GM12878 (cell line): ENCODE results near the gene ARL5C. TPM values are rescaled to one million over a fixed set of nuclear protein-coding genes. Genes with fewer than 3 reads are reported as not detected.

ENCODE experiments used
- ATAC-seq: fragments of 200-7000 bp; cut with Tn5 transposase; 3 replicates; pipeline ENCODE4 v1.9.1; 2020; ENCODE audit warnings: mild to moderate bottlenecking, moderate library complexity
- BruUV-seq: library from RNA; stranded (reverse); fragments of 400-500 nt; replicated peaks from 2 replicates; lab custom pipeline; 2021; lab: Mats Ljungman, UMichigan
- CTCF ChIA-PET: fragments of 300-600 bp; sonication (Branson Sonifier 250); formaldehyde crosslinking; extraction: SDS; loops from one replicate; lab custom pipeline; 2021; ENCODE audit warnings: inconsistent platforms; lab: Yijun Ruan, JAX
- POLR2A ChIA-PET: fragments of 350-600 bp; formaldehyde crosslinking; extraction: SDS; loops from one replicate; lab custom pipeline; 2021; ENCODE audit warnings: inconsistent platforms; lab: Charles Lee
- RAD21 ChIA-PET: fragments of 300-600 bp; sonication (Branson Sonifier 250); formaldehyde crosslinking; loops from one replicate; lab custom pipeline; 2023; ENCODE audit warnings: antibody characterized with exemption; ENCODE audit not compliant: unreplicated experiment; lab: Charles Lee
- SMC1A ChIA-PET: fragments of 300-600 bp; sonication (Branson Sonifier 250); formaldehyde crosslinking; loops from one replicate; lab custom pipeline; 2023; ENCODE audit not compliant: unreplicated experiment, uncharacterized antibody; lab: Charles Lee
- DNase-seq: peaks from one replicate; pipeline ENCODE4 v3.0.0-alpha.2; 2011; ENCODE audit warnings: low read depth, low spot score
- FAIRE-seq: peaks from 3 replicates; lab custom pipeline; 2011; peaks lifted over from hg19 to GRCh38; lab: Jason Lieb, UNC
- H2AFZ ChIP-seq: 2 replicates; pipeline ENCODE4 v1.6.0; 2011; ENCODE audit warnings: low read depth, low read length, control low read depth; ENCODE audit not compliant: control insufficient read depth
- H3K27ac ChIP-seq: 2 replicates; pipeline ENCODE4 v1.5.1; 2011; ENCODE audit warnings: control low read depth; ENCODE audit not compliant: control insufficient read depth, insufficient read depth
- H3K27me3 ChIP-seq, 2 experiments: replicated peaks in 1 of 2; 2 replicates each; pipeline versions ENCODE4 v1.6.0 to v1.6.1; 2011; ENCODE audit warnings: low read length in 1 of 2; ENCODE audit not compliant: control insufficient read depth in 2 of 2, insufficient read depth in 2 of 2
- H3K36me3 ChIP-seq, 2 experiments: 2 replicates each; pipeline ENCODE4 v1.5.1; 2011; ENCODE audit warnings: low read length in 1 of 2; ENCODE audit not compliant: control insufficient read depth in 2 of 2, insufficient read depth in 2 of 2
- H3K4me1 ChIP-seq: 2 replicates; pipeline ENCODE4 v1.6.1; 2011; ENCODE audit warnings: mild to moderate bottlenecking, low read length, moderate library complexity, mixed read lengths; ENCODE audit not compliant: control insufficient read depth, insufficient read depth
- H3K4me2 ChIP-seq: 2 replicates; pipeline ENCODE4 v1.6.0; 2011; ENCODE audit warnings: control low read depth; ENCODE audit not compliant: control insufficient read depth, insufficient read depth
- H3K4me3 ChIP-seq: fragments of 200-600 bp; sonication (generic); 2 replicates; pipeline ENCODE4 v1.5.1; 2016
- H3K79me2 ChIP-seq: 2 replicates; pipeline ENCODE4 v1.6.0; 2011; ENCODE audit warnings: low read length; ENCODE audit not compliant: control insufficient read depth, insufficient read depth
- H3K9ac ChIP-seq: 2 replicates; pipeline ENCODE4 v1.8.0; 2011; ENCODE audit warnings: low read length, control low read depth, mixed read lengths; ENCODE audit not compliant: control insufficient read depth, insufficient read depth
- H3K9me3 ChIP-seq: replicated peaks from 3 replicates; pipeline ENCODE4 v1.5.1; 2011; ENCODE audit warnings: mild to moderate bottlenecking, low read length; ENCODE audit not compliant: control insufficient read depth, insufficient read depth
- H4K20me1 ChIP-seq: 2 replicates; pipeline ENCODE4 v1.6.0; 2011; ENCODE audit not compliant: control insufficient read depth, insufficient read depth
- ELK1 ChIP-seq: IDR thresholded peaks from 2 replicates; pipeline ENCODE4 v1.6.1; 2012; ENCODE audit warnings: low read depth, low read length, improper control_type of control experiment
- EZH2 ChIP-seq: IDR thresholded peaks from 2 replicates; pipeline ENCODE4 v1.6.1; 2012; ENCODE audit warnings: low read depth, mild to moderate bottlenecking, control low read depth, inconsistent platforms, low read length, borderline replicate concordance; ENCODE audit not compliant: control insufficient read depth
- HDAC6 ChIP-seq: fragments of 200-600 bp; sonication (generic); IDR thresholded peaks from one replicate; pipeline ENCODE4 v1.8.0; 2017; ENCODE audit warnings: antibody characterized with exemption; ENCODE audit not compliant: unreplicated experiment
- IKZF1 ChIP-seq: fragments of 450-650 bp; conservative IDR thresholded peaks from 2 replicates; pipeline ENCODE4 v1.6.1; 2017; ENCODE audit warnings: antibody characterized with exemption, mild to moderate bottlenecking
- IKZF2 ChIP-seq, 2 experiments: fragments of 450-650 bp; IDR thresholded peaks; 2 replicates each; pipeline ENCODE4 v1.6.1; 2017; ENCODE audit warnings: mild to moderate bottlenecking in 2 of 2, moderate library complexity in 2 of 2
- PAX8 ChIP-seq: fragments of 450-650 bp; IDR thresholded peaks from 2 replicates; pipeline ENCODE4 v1.6.1; 2017; ENCODE audit warnings: mild to moderate bottlenecking, moderate library complexity
- RCOR1 ChIP-seq: conservative IDR thresholded peaks from 2 replicates; pipeline ENCODE4 v1.6.1; 2012; ENCODE audit warnings: low read depth, low read length, improper control_type of control experiment
- TAF1 ChIP-seq: IDR thresholded peaks from 2 replicates; pipeline ENCODE4 v1.6.1; 2011; ENCODE audit warnings: mild to moderate bottlenecking, low read depth, low read length, borderline replicate concordance
- ZNF217 ChIP-seq: fragments of 450-650 bp; IDR thresholded peaks from 2 replicates; pipeline ENCODE4 v1.6.1; 2017; ENCODE audit warnings: antibody characterized with exemption, mild to moderate bottlenecking
- WGBS: methylation state at CpG from one replicate; pipeline ENCODE4 v1.1.6; 2016; ENCODE audit warnings: low lambda C conversion rate; ENCODE audit not compliant: insufficient replicate concordance, insufficient coverage; ENCODE audit errors: missing lambda C conversion rate; 5-methylcytosine and 5-hydroxymethylcytosine counted together
- in situ Hi-C: fragments of 300-500 bp; cut with MboI; formaldehyde crosslinking; loops from 9 replicates; pipeline ENCODE4 v1.14.3; 2018; ENCODE audit warnings: mixed read lengths
- intact Hi-C: fragments of 100-400 bp; cut with micrococcal nuclease; formaldehyde crosslinking; loops from one replicate; pipeline ENCODE4 v1.14.2; 2022; ENCODE audit not compliant: unreplicated experiment
- polyA plus RNA-seq, 11 experiments: library from polyadenylated mRNA; depleted of rRNA in 4 of 11; unstranded in 6 of 11; stranded (reverse) in 5 of 11; fragments of >200 nt; fragmentation: Nextera tagmentation in 4 of 11; fragmentation: Illumina TruSeq in 1 of 11; extraction: Ambion mirVana in 4 of 11; extraction: Trizol in 1 of 11; gene quantifications; 1 replicate in 1 of 11; 2 replicates in 10 of 11; pipeline versions ENCODE4 v1.2.1 to v1.2.3, GENCODE V29; 2011 to 2016; ENCODE audit warnings: inconsistent platforms in 2 of 11, missing spikeins in 2 of 11, low read depth in 1 of 11
- total RNA-seq, 4 experiments: library from RNA; depleted of rRNA in 3 of 4; stranded (reverse); fragments of >200 nt in 3 of 4; fragmentation: Illumina TruSeq in 1 of 4; extraction: Trizol in 1 of 4; gene quantifications; 2 replicates each; pipeline versions ENCODE4 v1.2.1 to v1.2.3, GENCODE V29; 2013 to 2021

The ARL5C gene
- total and polyA plus RNA-seq, 10 of the 15 experiments (the other 5 are each of a cell fraction or from before 2014, with no cell fraction given), result not detected

GRCh38 chr17:39107155-39107554 is 58.8 kb downstream of the ARL5C start:
- SMC1A ChIA-PET, result no interaction called here
- Histone ChIP-seq H4K20me1 (no peaks in the 10 kb centered on the region), H3K27me3 (peaks cover 0 to 1% of the 10 kb centered on the region in 2 experiments; a peak in 3 of 4 replicates), H3K4me1 (no peaks in the 10 kb centered on the region), H3K9me3 (no peaks in the 10 kb centered on the region), H3K27ac (no peak overlapping the region), H3K79me2 (no peaks in the 10 kb centered on the region), H3K36me3 (no peaks in the 10 kb centered on the region), H3K4me2 (no peak overlapping the region), H3K4me3 (no peak overlapping the region), H3K9ac (no peak overlapping the region), H2AFZ (no peak overlapping the region)
- TF ChIP-seq IKZF2 (IDR thresholded peaks at IDR 0.05) (no peak), IKZF1 (no peak), EZH2 (no peak), TAF1 (no peak), HDAC6 (no peak), PAX8 (no peak), ZNF217 (no peak), RCOR1 (no peak), ELK1 (no peak)
- ATAC-seq (no peak), FAIRE-seq (no peak), DNase-seq (no peak)
- in situ Hi-C loops (no loop called here), intact Hi-C loops (no loop called here)
- RAD21 ChIA-PET, result no interaction called here
- WGBS, result 48% methylated on average over 7 of the region's 7 CpGs
- no TSS peak for BruUV-seq
- POLR2A ChIA-PET, result no interaction called here
- CTCF ChIA-PET, result no interaction called here

Other genes starting within 250 kb of the ARL5C start
- not detected in 2 replicates for gene FBXO47, start 198.8 kb downstream of the ARL5C start, total RNA-seq (2014; rRNA removed)
- not detected in 2 replicates for gene FBXO47, start 198.8 kb downstream of the ARL5C start, total RNA-seq (2014; rRNA removed; fragmentation: Illumina TruSeq; extraction: Trizol)
- gene FBXO47, start 198.8 kb downstream of the ARL5C start, total RNA-seq (2021), result not detected in 2 replicates
- not detected in 2 replicates for gene FBXO47, start 198.8 kb downstream of the ARL5C start, polyA plus RNA-seq (2011; rRNA removed)
- gene FBXO47, start 198.8 kb downstream of the ARL5C start, polyA plus RNA-seq (2014; fragmentation: Illumina TruSeq; extraction: Trizol), result not detected in 2 replicates
- gene FBXO47, start 198.8 kb downstream of the ARL5C start, polyA plus RNA-seq (2014; fragmentation: Nextera tagmentation; extraction: Ambion mirVana), result under 1 TPM; 0.04 to 0.06 TPM
- 0.06 TPM in 1 of 2 replicates, not detected in the other for gene FBXO47, start 198.8 kb downstream of the ARL5C start, polyA plus RNA-seq (2014; rRNA removed)
- not detected for gene FBXO47, start 198.8 kb downstream of the ARL5C start, polyA plus RNA-seq (2016; fragmentation: Nextera tagmentation; extraction: Ambion mirVana)
- not detected in 2 replicates for gene PLXDC1, start 14.5 kb downstream of the ARL5C start, total RNA-seq (2014; rRNA removed)
- gene PLXDC1, start 14.5 kb downstream of the ARL5C start, total RNA-seq (2014; rRNA removed; fragmentation: Illumina TruSeq; extraction: Trizol), result not detected in 2 replicates
- not detected in 2 replicates for gene PLXDC1, start 14.5 kb downstream of the ARL5C start, total RNA-seq (2021)
- 0.16 and 0.22 TPM in 2 replicates for gene PLXDC1, start 14.5 kb downstream of the ARL5C start, polyA plus RNA-seq (2011; rRNA removed)
- 0.03 TPM in 1 of 2 replicates, not detected in the other for gene PLXDC1, start 14.5 kb downstream of the ARL5C start, polyA plus RNA-seq (2014; fragmentation: Illumina TruSeq; extraction: Trizol)
- gene PLXDC1, start 14.5 kb downstream of the ARL5C start, polyA plus RNA-seq (2014; fragmentation: Nextera tagmentation; extraction: Ambion mirVana), result not detected
- not detected in 2 replicates for gene PLXDC1, start 14.5 kb downstream of the ARL5C start, polyA plus RNA-seq (2014; rRNA removed)
- under 1 TPM in 1 of 2 experiments, not detected in 1; 0.30 TPM for gene PLXDC1, start 14.5 kb downstream of the ARL5C start, polyA plus RNA-seq (2016; fragmentation: Nextera tagmentation; extraction: Ambion mirVana)
- 6.2 and 8.7 TPM in 2 replicates for gene CACNB1, start 31.5 kb upstream of the ARL5C start, total RNA-seq (2014; rRNA removed)
- 2.3 and 4.3 TPM in 2 replicates for gene CACNB1, start 31.5 kb upstream of the ARL5C start, total RNA-seq (2014; rRNA removed; fragmentation: Illumina TruSeq; extraction: Trizol)
- 10.1 and 15.6 TPM in 2 replicates for gene CACNB1, start 31.5 kb upstream of the ARL5C start, total RNA-seq (2021)
- 3.6 and 8.0 TPM in 2 replicates for gene CACNB1, start 31.5 kb upstream of the ARL5C start, polyA plus RNA-seq (2011; rRNA removed)
- 3.8 and 6.3 TPM in 2 replicates for gene CACNB1, start 31.5 kb upstream of the ARL5C start, polyA plus RNA-seq (2014; fragmentation: Illumina TruSeq; extraction: Trizol)
- under 1 TPM; 0.06 to 0.18 TPM for gene CACNB1, start 31.5 kb upstream of the ARL5C start, polyA plus RNA-seq (2014; fragmentation: Nextera tagmentation; extraction: Ambion mirVana)
- gene CACNB1, start 31.5 kb upstream of the ARL5C start, polyA plus RNA-seq (2014; rRNA removed), result 12.6 and 14.1 TPM in 2 replicates
- gene CACNB1, start 31.5 kb upstream of the ARL5C start, polyA plus RNA-seq (2016; fragmentation: Nextera tagmentation; extraction: Ambion mirVana), result 1 to 10 TPM; 4.7 to 6.5 TPM
- 3,345 and 3,660 TPM in 2 replicates for gene RPL19, start 34.1 kb upstream of the ARL5C start, total RNA-seq (2014; rRNA removed)
- gene RPL19, start 34.1 kb upstream of the ARL5C start, total RNA-seq (2014; rRNA removed; fragmentation: Illumina TruSeq; extraction: Trizol), result 4,424 and 4,557 TPM in 2 replicates
- gene RPL19, start 34.1 kb upstream of the ARL5C start, total RNA-seq (2021), result 2,884 and 2,984 TPM in 2 replicates
- gene RPL19, start 34.1 kb upstream of the ARL5C start, polyA plus RNA-seq (2011; rRNA removed), result 2,325 and 2,496 TPM in 2 replicates
- 2,387 and 5,536 TPM in 2 replicates for gene RPL19, start 34.1 kb upstream of the ARL5C start, polyA plus RNA-seq (2014; fragmentation: Illumina TruSeq; extraction: Trizol)
- gene RPL19, start 34.1 kb upstream of the ARL5C start, polyA plus RNA-seq (2014; fragmentation: Nextera tagmentation; extraction: Ambion mirVana), result 1,000 to 10,000 TPM; 4,826 to 5,082 TPM
- gene RPL19, start 34.1 kb upstream of the ARL5C start, polyA plus RNA-seq (2014; rRNA removed), result 4,304 and 4,328 TPM in 2 replicates
- gene RPL19, start 34.1 kb upstream of the ARL5C start, polyA plus RNA-seq (2016; fragmentation: Nextera tagmentation; extraction: Ambion mirVana), result 1,000 to 10,000 TPM; 1,862 to 1,965 TPM
- gene STAC2, start 59.8 kb upstream of the ARL5C start, total RNA-seq (2014; rRNA removed), result not detected in 2 replicates
- 0.04 TPM in 1 of 2 replicates, not detected in the other for gene STAC2, start 59.8 kb upstream of the ARL5C start, total RNA-seq (2014; rRNA removed; fragmentation: Illumina TruSeq; extraction: Trizol)
- not detected in 2 replicates for gene STAC2, start 59.8 kb upstream of the ARL5C start, total RNA-seq (2021)
- gene STAC2, start 59.8 kb upstream of the ARL5C start, polyA plus RNA-seq (2011; rRNA removed), result not detected in 2 replicates
- gene STAC2, start 59.8 kb upstream of the ARL5C start, polyA plus RNA-seq (2014; fragmentation: Illumina TruSeq; extraction: Trizol), result not detected in 2 replicates
- not detected for gene STAC2, start 59.8 kb upstream of the ARL5C start, polyA plus RNA-seq (2014; fragmentation: Nextera tagmentation; extraction: Ambion mirVana)
- not detected in 2 replicates for gene STAC2, start 59.8 kb upstream of the ARL5C start, polyA plus RNA-seq (2014; rRNA removed)
- gene STAC2, start 59.8 kb upstream of the ARL5C start, polyA plus RNA-seq (2016; fragmentation: Nextera tagmentation; extraction: Ambion mirVana), result not detected
- 4.2 and 4.3 TPM in 2 replicates for gene FBXL20, start 235.5 kb upstream of the ARL5C start, total RNA-seq (2014; rRNA removed)
- 4.6 and 4.9 TPM in 2 replicates for gene FBXL20, start 235.5 kb upstream of the ARL5C start, total RNA-seq (2014; rRNA removed; fragmentation: Illumina TruSeq; extraction: Trizol)
- gene FBXL20, start 235.5 kb upstream of the ARL5C start, total RNA-seq (2021), result 8.3 and 9.5 TPM in 2 replicates
- 5.6 and 6.1 TPM in 2 replicates for gene FBXL20, start 235.5 kb upstream of the ARL5C start, polyA plus RNA-seq (2011; rRNA removed)
- gene FBXL20, start 235.5 kb upstream of the ARL5C start, polyA plus RNA-seq (2014; fragmentation: Illumina TruSeq; extraction: Trizol), result 3.6 and 4.9 TPM in 2 replicates
- 1 to 10 TPM; 1.2 TPM for gene FBXL20, start 235.5 kb upstream of the ARL5C start, polyA plus RNA-seq (2014; fragmentation: Nextera tagmentation; extraction: Ambion mirVana)
- 3.5 and 3.8 TPM in 2 replicates for gene FBXL20, start 235.5 kb upstream of the ARL5C start, polyA plus RNA-seq (2014; rRNA removed)
- 1 to 10 TPM; 5.3 to 5.4 TPM for gene FBXL20, start 235.5 kb upstream of the ARL5C start, polyA plus RNA-seq (2016; fragmentation: Nextera tagmentation; extraction: Ambion mirVana)